IMR-90 (cell line): ENCODE results near the gene DIP2A. TPM values are rescaled to one million over a fixed set of nuclear protein-coding genes. Genes with fewer than 3 reads are reported as not detected.

ENCODE experiments used
- ATAC-seq: fragments of 200-7000 bp; cut with Tn5 transposase; 2 replicates; pipeline ENCODE4 v1.9.1; 2020; ENCODE audit warnings: low read depth, mild to moderate bottlenecking, moderate library complexity
- BruUV-seq: library from RNA; stranded (reverse); fragments of 400-500 nt; replicated peaks from 2 replicates; lab custom pipeline; 2021; lab: Mats Ljungman, UMichigan
- CTCF ChIA-PET: fragments of 300-600 bp; formaldehyde crosslinking; extraction: SDS; loops from one replicate; lab custom pipeline; 2021; ENCODE audit warnings: antibody characterized with exemption; lab: Yijun Ruan, JAX
- POLR2A ChIA-PET: fragments of 300-600 bp; sonication (Branson Sonifier 250); formaldehyde crosslinking; loops from one replicate; lab custom pipeline; 2022; ENCODE audit warnings: antibody characterized with exemption; ENCODE audit not compliant: unreplicated experiment; lab: Charles Lee
- DNase-seq: peaks from one replicate; pipeline ENCODE4 v3.0.0; 2013
- H2AFZ ChIP-seq: replicated peaks from 2 replicates; pipeline ENCODE3; 2013; ENCODE audit warnings: low read length, mild to moderate bottlenecking; ENCODE audit not compliant: poor library complexity
- H2AK5ac ChIP-seq: 2 replicates; pipeline ENCODE4 v1.6.1; 2013; ENCODE audit warnings: low read depth, low read length, inconsistent platforms
- H2AK9ac ChIP-seq: replicated peaks from 2 replicates; pipeline ENCODE3; 2013; ENCODE audit warnings: mild to moderate bottlenecking, low read depth, low read length, moderate library complexity; ENCODE audit not compliant: poor library complexity
- H2BK120ac ChIP-seq: 2 replicates; pipeline ENCODE4 v1.6.1; 2013; ENCODE audit warnings: low read depth, low read length, inconsistent platforms
- H2BK15ac ChIP-seq: 3 replicates; pipeline ENCODE4 v1.6.1; 2013; ENCODE audit warnings: low read depth, low read length, inconsistent platforms
- H2BK20ac ChIP-seq: 2 replicates; pipeline ENCODE4 v1.6.1; 2013; ENCODE audit warnings: low read depth, mild to moderate bottlenecking, inconsistent platforms, low read length, moderate library complexity
- H2BK5ac ChIP-seq: 2 replicates; pipeline ENCODE4 v1.6.1; 2013; ENCODE audit warnings: mild to moderate bottlenecking, low read depth, low read length, inconsistent platforms; ENCODE audit not compliant: poor library complexity, severe bottlenecking
- H3K14ac ChIP-seq: replicated peaks from 2 replicates; pipeline ENCODE4 v1.6.1; 2013; ENCODE audit warnings: low read depth, low read length, inconsistent platforms
- H3K18ac ChIP-seq: 2 replicates; pipeline ENCODE4 v1.6.1; 2013; ENCODE audit warnings: low read depth, low read length, control low read depth
- H3K23ac ChIP-seq: 2 replicates; pipeline ENCODE4 v1.6.1; 2013; ENCODE audit warnings: low read depth, low read length, inconsistent platforms
- H3K27ac ChIP-seq: 2 replicates; pipeline ENCODE4 v1.5.1; 2013; ENCODE audit warnings: mild to moderate bottlenecking, control low read depth, low read length; ENCODE audit not compliant: insufficient read depth
- H3K27me3 ChIP-seq: 2 replicates; pipeline ENCODE4 v1.6.1; 2013; ENCODE audit warnings: low read length; ENCODE audit not compliant: control insufficient read depth, insufficient read depth
- H3K36me3 ChIP-seq: 2 replicates; pipeline ENCODE4 v1.6.1; 2013; ENCODE audit warnings: low read length, mixed read lengths; ENCODE audit not compliant: control insufficient read depth, insufficient read depth
- H3K4ac ChIP-seq: 2 replicates; pipeline ENCODE4 v1.6.1; 2013; ENCODE audit warnings: low read depth, low read length, inconsistent platforms
- H3K4me1 ChIP-seq: 2 replicates; pipeline ENCODE4 v1.6.1; 2013; ENCODE audit warnings: low read length, mixed read lengths; ENCODE audit not compliant: control insufficient read depth, insufficient read depth
- H3K4me2 ChIP-seq: 2 replicates; pipeline ENCODE4 v1.6.1; 2013; ENCODE audit warnings: low read depth, mild to moderate bottlenecking, control low read depth, low read length, moderate library complexity
- H3K4me3 ChIP-seq: 2 replicates; pipeline ENCODE4 v1.5.1; 2013; ENCODE audit warnings: low read depth, mild to moderate bottlenecking, control low read depth, low read length, moderate library complexity; ENCODE audit not compliant: insufficient read depth
- H3K56ac ChIP-seq: 2 replicates; pipeline ENCODE4 v1.6.1; 2013; ENCODE audit warnings: low read length, inconsistent platforms; ENCODE audit not compliant: insufficient read depth; ENCODE audit errors: extremely low read depth
- H3K79me1 ChIP-seq, 2 experiments: 2 replicates each; pipeline ENCODE4 v1.6.1; 2013; ENCODE audit warnings: low read length in 2 of 2, inconsistent platforms in 1 of 2, low read depth in 1 of 2
- H3K9ac ChIP-seq: 2 replicates; pipeline ENCODE4 v1.6.1; 2013; ENCODE audit warnings: low read depth, low read length, control low read depth
- H3K9me1 ChIP-seq: 2 replicates; pipeline ENCODE4 v1.6.1; 2013; ENCODE audit warnings: low read length, inconsistent platforms; ENCODE audit not compliant: insufficient read depth
- H3K9me3 ChIP-seq: 2 replicates; pipeline ENCODE4 v1.6.1; 2013; ENCODE audit warnings: low read length; ENCODE audit not compliant: control insufficient read depth, insufficient read depth
- H4K20me1 ChIP-seq: 2 replicates; pipeline ENCODE4 v1.6.1; 2013; ENCODE audit warnings: low read length, inconsistent platforms; ENCODE audit not compliant: insufficient read depth
- H4K5ac ChIP-seq: 2 replicates; pipeline ENCODE4 v1.6.1; 2013; ENCODE audit warnings: mild to moderate bottlenecking, low read depth, low read length, control low read depth
- H4K8ac ChIP-seq, 2 experiments: 2 replicates each; pipeline ENCODE4 v1.6.1; 2013; ENCODE audit warnings: low read depth in 2 of 2, low read length in 2 of 2, control low read depth in 1 of 2, inconsistent platforms in 1 of 2
- H4K91ac ChIP-seq: 2 replicates; pipeline ENCODE4 v1.6.1; 2013; ENCODE audit warnings: low read depth, low read length, inconsistent platforms; ENCODE audit not compliant: insufficient read depth
- NFE2L2 ChIP-seq: fragments of 150-350 bp; IDR thresholded peaks from 2 replicates; pipeline ENCODE4 v1.6.1; 2016; ENCODE audit warnings: low read depth, mild to moderate bottlenecking, low read length
- WGBS, 2 experiments: methylation state at CpG; one replicate each; pipeline versions ENCODE4 v1.1.5 to v1.1.7; 2013; ENCODE audit warnings: missing lambda C conversion rate in 2 of 2; ENCODE audit not compliant: insufficient read length in 1 of 2; ENCODE audit errors: extremely low coverage in 2 of 2; 5-methylcytosine and 5-hydroxymethylcytosine counted together
- dilution Hi-C: fragments of 300-500 bp; cut with HindIII; formaldehyde crosslinking; loops from one replicate; pipeline ENCODE4 v1.14.3; 2018; ENCODE audit warnings: low sequenced_read_pairs; ENCODE audit not compliant: unreplicated experiment
- in situ Hi-C: fragments of 300-500 bp; cut with MboI; formaldehyde crosslinking; loops from 3 replicates; pipeline ENCODE4 v1.14.3; 2019; ENCODE audit warnings: low sequenced_read_pairs, inconsistent platforms, mixed read lengths
- intact Hi-C: fragments of 100-400 bp; cut with micrococcal nuclease; formaldehyde crosslinking; loops from 2 replicates; pipeline ENCODE4 v1.10.0; 2022
- polyA plus RNA-seq, 3 experiments: library from polyadenylated mRNA; depleted of rRNA; stranded (reverse); fragments of >200 nt; gene quantifications; 2 replicates each; pipeline ENCODE4 v1.2.3, GENCODE V29; 2012; ENCODE audit warnings: low replicate concordance in 1 of 3
- total RNA-seq: library from RNA; depleted of rRNA; stranded (reverse); fragments of >200 nt; gene quantifications from 2 replicates; pipeline ENCODE4 v1.2.3, GENCODE V29; 2012

DIP2A gene
- total and polyA plus RNA-seq, 2 of the 4 experiments (the other 2 are of a cell fraction): 17.9 to 24.3 TPM

GRCh38 chr21:46452710-46453109, 6.0 kb upstream of the DIP2A start:
- Histone ChIP-seq H2BK15ac (no peak overlapping the region), H3K56ac (no peak overlapping the region), H2BK120ac (no peak overlapping the region), H2BK20ac (no peak overlapping the region), H2AFZ (no peak overlapping the region), H3K27ac (no peak overlapping the region), H2AK9ac (no peak overlapping the region), H2AK5ac (no peak overlapping the region), H3K79me1 (peaks cover 19 to 71% of the 10 kb centered on the region in 2 experiments), H3K9me1 (peaks cover 14% of the 10 kb centered on the region), H3K9me3 (peaks cover 6% of the 10 kb centered on the region), H4K91ac (no peak overlapping the region), H3K14ac (no peak overlapping the region), H3K4ac (no peak overlapping the region), H4K5ac (no peak overlapping the region), H3K23ac (no peak overlapping the region), H3K9ac (no peak overlapping the region), H3K18ac (no peak overlapping the region), H4K20me1 (no peaks in the 10 kb centered on the region; the same call in 1 of the 2 replicates), H4K8ac (no peak overlapping the region), H3K4me3 (no peak overlapping the region), H3K4me1 (peaks cover 23% of the 10 kb centered on the region), H3K36me3 (no peaks in the 10 kb centered on the region), H3K27me3 (no peaks in the 10 kb centered on the region), H2BK5ac (no peak overlapping the region), H3K4me2 (no peak overlapping the region)
- ATAC-seq (no peak), DNase-seq (no peak)
- no TSS peak for BruUV-seq
- in situ Hi-C loops (no loop called here), dilution Hi-C loops (no loop called here), intact Hi-C loops (no loop called here)
- ChIA-PET POLR2A (no interaction called here), CTCF (no interaction called here)
- no peak for TF ChIP-seq NFE2L2
- WGBS, 2 experiments: 98% methylated on average over 5 of the region's 5 CpGs; no CpG with 5 or more reads in 1 of the 2 experiments
